ENCODE results near the gene TRPT1.

The TRPT1 gene

GRCh38 chr11:64232182-64232966, 6.4 kb upstream of the TRPT1 start:
- peaks cover 35% of the 10 kb centered on the region for H3K4me1 Mint-ChIP-seq (ENCODE audit: low read depth)
- H3K27me3 Mint-ChIP-seq (ENCODE audit: low read depth), result no peaks in the 10 kb centered on the region
- H3K9me3 Mint-ChIP-seq, result no peaks in the 10 kb centered on the region
- H3K27ac Mint-ChIP-seq, result no peak overlapping the region
- peak overlapping the region; percentile 85 for H3K4me3 Mint-ChIP-seq
- H3K36me3 Mint-ChIP-seq (ENCODE audit: low read depth), result peaks cover 2% of the 10 kb centered on the region

- no peak overlapping the region for H3K27ac Mint-ChIP-seq
- H3K9me3 Mint-ChIP-seq, result no peaks in the 10 kb centered on the region
- peaks cover 38% of the 10 kb centered on the region for H3K4me1 Mint-ChIP-seq (ENCODE audit: low read depth)
- H3K27me3 Mint-ChIP-seq (ENCODE audit: low read depth), result no peaks in the 10 kb centered on the region
- peak overlapping the region; percentile 85 for H3K4me3 Mint-ChIP-seq
- H3K36me3 Mint-ChIP-seq (ENCODE audit: low read depth), result no peaks in the 10 kb centered on the region
Measured at GRCh38 chr11:64231546-64231945, 5.6 kb upstream of the TRPT1 start.

DNA sequence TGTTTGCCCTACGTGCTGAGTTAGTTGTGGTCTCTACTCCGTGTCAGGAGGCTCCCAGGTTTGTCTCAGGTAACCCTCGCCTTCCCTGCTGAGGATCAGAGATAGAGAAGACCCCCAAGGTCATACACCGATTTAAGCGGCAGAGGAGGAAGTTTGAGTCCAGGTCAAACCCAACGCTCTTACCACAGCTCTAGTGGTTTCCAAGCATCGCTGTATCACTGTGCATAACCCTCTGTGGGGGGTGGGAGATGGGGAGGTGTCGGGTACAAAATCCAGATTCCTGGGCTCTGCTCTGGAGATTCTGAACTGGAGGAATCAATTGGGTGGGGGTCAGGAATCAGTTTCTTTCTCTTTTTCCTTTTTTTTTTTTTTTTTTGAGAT, 5.0 kb upstream of the TRPT1 start:
- Mint-ChIP-seq H3K4me1 (ENCODE audit: low read depth) (peaks cover 38% of the 10 kb centered on the region), H3K27me3 (ENCODE audit: low read depth) (no peaks in the 10 kb centered on the region), H3K27ac (peak overlapping the region; percentile 87), H3K9me3 (no peaks in the 10 kb centered on the region), H3K36me3 (ENCODE audit: low read depth) (no peaks in the 10 kb centered on the region), H3K4me3 (peak overlapping the region; percentile 85)

GRCh38 chr11:64230171-64230984, 4.4 kb upstream of the TRPT1 start, which contains the start of gene DNAJC4:
Gene DNAJC4, plus strand, starts transcription at chr11:64230548. Its CDS starts 307 bp downstream, at chr11:64230855.
- no peaks in the 10 kb centered on the region for H3K27me3 Mint-ChIP-seq (ENCODE audit: low read depth)
- H3K36me3 Mint-ChIP-seq (ENCODE audit: low read depth), result no peaks in the 10 kb centered on the region
- H3K4me3 Mint-ChIP-seq, result peak within 1 kb of the TSS; percentile 85
- peak within 1 kb of the TSS; percentile 91 for H3K27ac Mint-ChIP-seq
- peaks cover 35% of the 10 kb centered on the region for H3K4me1 Mint-ChIP-seq (ENCODE audit: low read depth)
- H3K9me3 Mint-ChIP-seq, result no peaks in the 10 kb centered on the region

DNA sequence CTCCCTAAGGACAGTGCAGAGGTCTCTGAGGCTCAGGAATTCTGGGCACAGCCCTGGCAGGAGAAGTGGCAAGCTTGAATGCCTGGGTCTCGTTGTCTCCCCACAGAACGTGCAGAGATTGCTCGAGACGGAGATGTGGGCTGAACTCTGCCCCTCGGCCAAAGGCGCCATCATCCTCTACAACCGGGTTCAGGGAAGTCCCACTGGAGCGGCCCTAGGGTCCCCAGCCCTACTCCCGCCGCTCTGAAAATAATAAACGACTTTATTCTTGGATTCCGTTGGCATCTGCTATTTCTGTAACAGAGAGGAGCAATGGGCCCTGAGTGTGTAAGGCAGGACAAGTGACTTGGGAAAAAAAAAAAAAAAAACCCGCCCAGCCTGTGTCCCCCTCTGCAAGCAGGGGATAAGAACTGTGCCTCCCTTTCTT, 3.8 kb upstream of the TRPT1 start:
- Mint-ChIP-seq H3K27me3 (ENCODE audit: low read depth) (no peaks in the 10 kb centered on the region), H3K9me3 (no peaks in the 10 kb centered on the region), H3K27ac (peak overlapping the region; percentile 91), H3K4me3 (peak overlapping the region; percentile 85), H3K36me3 (ENCODE audit: low read depth) (no peaks in the 10 kb centered on the region), H3K4me1 (ENCODE audit: low read depth) (peaks cover 36% of the 10 kb centered on the region)

- peak overlapping the region; percentile 85 for H3K4me3 Mint-ChIP-seq
- H3K4me1 Mint-ChIP-seq (ENCODE audit: low read depth), result peaks cover 36% of the 10 kb centered on the region
- H3K36me3 Mint-ChIP-seq (ENCODE audit: low read depth), result no peaks in the 10 kb centered on the region
- no peaks in the 10 kb centered on the region for H3K27me3 Mint-ChIP-seq (ENCODE audit: low read depth)
- peak overlapping the region; percentile 26 for H3K27ac Mint-ChIP-seq
- H3K9me3 Mint-ChIP-seq, result no peaks in the 10 kb centered on the region
Measured at GRCh38 chr11:64229090-64229743, 3.2 kb upstream of the TRPT1 start.

- Mint-ChIP-seq H3K4me1 (ENCODE audit: low read depth) (peaks cover 26% of the 10 kb centered on the region), H3K9me3 (no peaks in the 10 kb centered on the region), H3K27me3 (ENCODE audit: low read depth) (no peaks in the 10 kb centered on the region), H3K36me3 (ENCODE audit: low read depth) (no peaks in the 10 kb centered on the region), H3K4me3 (peak overlapping the region; percentile 88), H3K27ac (peak overlapping the region; percentile 86)
Measured at GRCh38 chr11:64227405-64227956, 1.5 kb upstream of the TRPT1 start.

GRCh38 chr11:64226507-64227051, 593 bp upstream of the TRPT1 start:
- Mint-ChIP-seq H3K4me3 (peak overlapping the region; percentile 88), H3K9me3 (no peaks in the 10 kb centered on the region), H3K27me3 (ENCODE audit: low read depth) (no peaks in the 10 kb centered on the region), H3K27ac (peak overlapping the region; percentile 86), H3K4me1 (ENCODE audit: low read depth) (peaks cover 23% of the 10 kb centered on the region), H3K36me3 (ENCODE audit: low read depth) (no peaks in the 10 kb centered on the region)

DNA sequence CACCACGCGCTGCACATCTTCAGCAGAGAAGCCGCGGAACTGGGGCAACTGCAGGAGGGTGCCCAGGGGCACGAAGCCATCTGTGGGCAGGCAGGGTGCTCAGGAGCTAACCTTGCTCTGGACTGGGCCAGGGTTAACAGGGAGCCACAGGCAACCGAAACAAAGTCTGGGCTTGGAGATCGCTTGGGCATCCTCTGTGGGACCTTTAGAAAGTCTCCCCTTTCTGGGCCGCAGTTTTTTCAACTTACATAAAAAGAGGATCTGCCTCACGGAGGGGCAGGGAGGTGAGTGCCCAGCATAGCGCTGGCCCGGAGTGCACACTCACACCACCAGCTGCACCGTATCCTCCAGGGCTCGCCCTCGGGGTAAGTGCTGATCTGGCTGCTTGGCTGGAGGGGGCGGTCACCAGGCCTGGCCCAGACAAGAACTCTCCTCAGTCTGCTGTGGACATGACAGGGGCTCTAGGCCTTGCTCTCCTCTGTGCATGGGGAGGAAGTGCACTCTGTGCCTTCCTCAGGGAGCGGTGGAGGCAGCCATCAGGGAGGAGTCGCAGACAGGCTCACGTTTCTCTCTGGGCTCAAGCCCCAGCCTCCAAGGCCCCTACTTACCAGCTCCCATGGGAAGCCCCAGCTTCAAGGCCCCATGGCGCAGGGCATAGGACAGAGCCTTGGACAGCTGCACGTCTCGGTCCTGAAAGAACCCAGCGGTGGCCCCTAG, 937 bp downstream of the TRPT1 start:
- Mint-ChIP-seq H3K27me3 (ENCODE audit: low read depth) (no peaks in the 10 kb centered on the region), H3K4me3 (peak overlapping the region; percentile 88), H3K4me1 (ENCODE audit: low read depth) (peaks cover 20% of the 10 kb centered on the region), H3K9me3 (no peaks in the 10 kb centered on the region), H3K36me3 (ENCODE audit: low read depth) (peaks cover under 1% of the 10 kb centered on the region), H3K27ac (peak overlapping the region; percentile 79)

GRCh38 chr11:64224151-64224890, 1.7 kb downstream of the TRPT1 start:
- Mint-ChIP-seq H3K4me3 (peak overlapping the region; percentile 88), H3K27ac (peak overlapping the region; percentile 79), H3K27me3 (ENCODE audit: low read depth) (no peaks in the 10 kb centered on the region), H3K9me3 (no peaks in the 10 kb centered on the region), H3K4me1 (ENCODE audit: low read depth) (peaks cover 14% of the 10 kb centered on the region), H3K36me3 (ENCODE audit: low read depth) (peaks cover 2% of the 10 kb centered on the region)

DNA sequence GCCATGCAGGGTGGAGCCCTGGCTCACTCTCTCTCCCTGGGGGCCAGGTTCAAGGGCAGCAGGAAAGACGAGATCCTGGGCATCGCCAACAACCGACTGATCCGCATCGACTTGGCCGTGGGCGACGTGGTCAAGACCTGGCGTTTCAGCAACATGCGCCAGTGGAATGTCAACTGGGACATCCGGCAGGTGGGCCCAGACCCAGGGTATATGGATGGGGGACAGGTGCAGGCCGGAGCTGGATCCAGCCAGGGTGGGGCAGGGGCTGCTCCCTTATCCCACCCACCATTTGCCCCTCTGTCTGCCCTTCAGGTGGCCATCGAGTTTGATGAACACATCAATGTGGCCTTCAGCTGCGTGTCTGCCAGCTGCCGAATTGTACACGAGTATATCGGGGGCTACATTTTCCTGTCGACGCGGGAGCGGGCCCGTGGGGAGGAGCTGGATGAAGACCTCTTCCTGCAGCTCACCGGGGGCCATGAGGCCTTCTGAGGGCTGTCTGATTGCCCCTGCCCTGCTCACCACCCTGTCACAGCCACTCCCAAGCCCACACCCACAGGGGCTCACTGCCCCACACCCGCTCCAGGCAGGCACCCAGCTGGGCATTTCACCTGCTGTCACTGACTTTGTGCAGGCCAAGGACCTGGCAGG, 2.9 kb downstream of the TRPT1 start:
- Mint-ChIP-seq H3K9me3 (no peaks in the 10 kb centered on the region), H3K36me3 (ENCODE audit: low read depth) (peaks cover 8% of the 10 kb centered on the region), H3K27me3 (ENCODE audit: low read depth) (no peaks in the 10 kb centered on the region), H3K27ac (no peak overlapping the region), H3K4me3 (no peak overlapping the region), H3K4me1 (ENCODE audit: low read depth) (peaks cover 17% of the 10 kb centered on the region)

DNA sequence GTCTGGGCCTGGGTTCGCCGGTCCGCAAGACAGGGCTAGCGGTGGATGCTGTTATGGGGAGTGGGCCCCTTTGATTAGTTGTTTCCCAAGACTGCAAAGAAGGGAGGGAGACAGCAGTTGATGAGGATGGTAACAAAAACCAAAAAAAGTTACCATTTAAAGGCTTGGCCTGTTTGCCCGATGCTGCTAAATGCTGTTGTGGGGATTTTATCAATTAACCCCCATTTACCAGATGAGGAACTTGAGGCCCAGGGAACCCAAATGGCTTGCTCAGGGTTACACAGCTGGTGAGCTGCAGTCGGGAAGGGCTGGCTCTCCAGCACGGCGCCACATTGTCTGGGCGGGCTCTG, 3.4 kb downstream of the TRPT1 start:
- Mint-ChIP-seq H3K4me1 (ENCODE audit: low read depth) (peaks cover 15% of the 10 kb centered on the region), H3K36me3 (ENCODE audit: low read depth) (peaks cover 8% of the 10 kb centered on the region), H3K9me3 (no peaks in the 10 kb centered on the region), H3K27me3 (ENCODE audit: low read depth) (no peaks in the 10 kb centered on the region), H3K27ac (no peak overlapping the region), H3K4me3 (no peak overlapping the region)

DNA sequence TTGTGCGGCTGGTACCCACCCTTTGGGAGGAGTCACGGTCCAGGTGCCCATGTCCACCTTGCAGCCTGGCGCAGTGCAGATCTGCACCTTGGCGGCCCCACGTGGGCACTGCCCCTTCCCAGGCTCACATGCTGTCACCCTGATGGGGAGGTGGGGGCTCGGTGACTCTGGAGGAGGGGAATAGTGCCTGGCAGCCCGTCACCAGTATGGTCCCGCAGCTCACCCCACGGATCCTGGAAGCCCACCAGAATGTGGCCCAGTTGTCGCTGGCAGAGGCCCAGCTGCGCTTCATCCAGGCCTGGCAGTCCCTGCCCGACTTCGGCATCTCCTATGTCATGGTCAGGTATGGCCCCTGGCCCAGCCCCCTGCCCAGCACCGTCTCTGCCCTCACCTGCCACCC, 5.2 kb downstream of the TRPT1 start:
- Mint-ChIP-seq H3K27me3 (ENCODE audit: low read depth) (no peaks in the 10 kb centered on the region), H3K4me3 (no peak overlapping the region), H3K4me1 (ENCODE audit: low read depth) (peaks cover 10% of the 10 kb centered on the region), H3K9me3 (no peaks in the 10 kb centered on the region), H3K27ac (no peak overlapping the region), H3K36me3 (ENCODE audit: low read depth) (peaks cover 12% of the 10 kb centered on the region)
